Embryonic facial prominence (tissue), 1 donor: ENCODE data around the gene RPL26.
"Not testable (repeated sequence)": the region's sequence is repeated elsewhere in the genome, so short reads cannot be mapped to it uniquely, and the experiment has no call there.

Experiments
- DNase-seq: peaks from one replicate; pipeline ENCODE4 v3.0.0-alpha.2; 2016; ENCODE audit errors: extremely low spot score

The RPL26 gene

DNA sequence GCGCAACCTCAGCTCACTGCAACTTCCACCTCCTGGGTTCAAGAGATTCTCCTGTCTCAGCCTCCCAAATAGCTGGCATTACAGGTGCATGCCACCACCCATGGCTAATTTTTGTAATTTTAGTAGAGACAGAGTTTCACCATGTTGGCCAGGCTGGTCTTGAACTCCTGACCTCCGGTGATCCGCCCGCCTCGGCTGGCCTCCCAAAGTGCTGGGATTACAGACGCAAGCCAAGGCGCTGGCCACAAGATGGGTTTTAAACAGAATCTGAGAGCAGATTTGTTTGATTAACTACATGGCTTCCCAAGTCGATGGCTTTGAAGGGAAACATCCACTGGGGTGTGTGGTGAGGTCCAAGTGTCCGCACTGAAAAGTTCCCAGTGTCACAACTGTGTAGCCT is 11.5 kb upstream of the RPL26 start:
- not testable (repeated sequence) for DNase-seq

DNA sequence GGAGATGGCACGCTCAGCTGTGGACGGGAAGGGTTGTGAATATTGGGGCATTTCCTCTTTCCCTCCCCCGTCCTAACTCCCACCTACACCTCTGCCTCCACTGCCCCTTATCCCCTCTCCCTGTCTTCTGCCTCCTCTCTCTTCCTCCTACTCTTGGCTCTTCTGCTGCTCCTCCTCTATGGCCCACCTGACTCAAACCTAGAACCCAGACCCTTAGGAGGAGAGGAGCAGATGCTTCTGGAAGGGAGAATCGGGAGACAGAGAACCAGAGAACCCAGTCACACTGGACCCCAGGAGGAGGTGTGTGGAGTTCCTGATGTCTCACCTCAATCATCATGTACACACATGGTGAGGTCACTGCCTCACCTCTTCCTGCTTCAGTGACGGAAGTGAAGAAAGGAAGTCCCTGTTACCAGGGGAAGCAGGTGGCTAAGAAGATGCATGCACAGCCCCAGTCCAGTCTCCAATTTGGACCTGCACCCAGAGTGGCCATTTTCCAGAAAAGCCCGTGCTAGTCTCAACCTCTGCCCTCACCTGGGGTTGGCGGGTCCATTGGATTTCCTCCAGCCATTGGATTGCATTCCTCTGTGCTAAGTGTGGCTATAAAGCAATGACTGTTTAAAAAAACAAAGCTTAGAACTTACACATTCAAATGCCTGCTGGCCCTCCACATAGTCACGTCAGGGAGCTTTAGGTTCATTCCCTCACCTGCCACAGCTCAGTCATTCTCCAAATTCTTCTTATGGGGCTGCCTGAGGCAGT is 10.7 kb upstream of the RPL26 start:
- DNase-seq, result no peak

DNA sequence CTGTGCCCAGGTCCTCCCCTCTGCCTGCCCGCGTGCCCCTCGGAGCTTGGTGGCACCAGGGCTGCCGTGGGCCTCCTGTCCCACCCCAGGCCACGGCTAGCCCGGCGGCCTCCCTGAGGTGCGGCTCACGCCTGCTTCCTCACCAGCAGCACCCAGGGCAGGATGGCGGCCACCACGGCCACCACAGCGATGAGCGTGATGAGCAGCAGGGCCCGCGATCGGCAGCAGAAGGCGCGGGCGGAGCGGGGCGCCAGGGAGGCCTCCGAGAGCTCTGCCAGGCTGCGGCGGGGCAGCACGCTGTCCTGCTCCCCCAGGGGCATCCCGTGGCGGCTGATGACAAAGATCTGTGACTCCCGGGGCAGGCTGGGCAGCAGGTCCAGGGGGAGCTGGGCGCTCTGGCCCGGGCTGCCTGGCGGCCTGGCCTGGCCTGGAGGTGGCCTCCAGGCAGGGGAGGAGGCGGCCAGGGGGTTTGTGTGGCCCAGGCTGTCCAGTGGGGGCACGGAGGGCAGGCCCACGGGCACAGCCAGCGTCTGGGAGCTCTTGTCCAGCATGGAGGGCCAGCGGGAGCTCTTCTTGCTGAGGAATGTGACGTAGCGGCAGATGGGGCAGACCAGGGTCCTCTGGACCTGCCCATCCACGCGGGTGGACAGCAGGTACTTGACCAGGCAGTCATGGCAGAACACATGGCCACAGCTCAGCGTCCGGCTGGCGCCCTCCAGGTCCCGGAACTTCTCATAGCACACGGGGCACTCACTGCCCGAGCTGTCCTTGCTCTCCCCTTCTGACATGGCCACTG is 9.9 kb upstream of the RPL26 start:
- no peak for DNase-seq

GRCh38 chr17:8392274-8392673 is 9.3 kb upstream of the RPL26 start:
- DNase-seq, result no peak

- no peak for DNase-seq
Observed at GRCh38 chr17:8391711-8392110, 8.7 kb upstream of the RPL26 start.

- DNase-seq, result no peak
Observed at GRCh38 chr17:8387914-8388651, 5.1 kb upstream of the RPL26 start.

- no peak for DNase-seq
Observed at GRCh38 chr17:8386841-8387240, 3.8 kb upstream of the RPL26 start.

DNA sequence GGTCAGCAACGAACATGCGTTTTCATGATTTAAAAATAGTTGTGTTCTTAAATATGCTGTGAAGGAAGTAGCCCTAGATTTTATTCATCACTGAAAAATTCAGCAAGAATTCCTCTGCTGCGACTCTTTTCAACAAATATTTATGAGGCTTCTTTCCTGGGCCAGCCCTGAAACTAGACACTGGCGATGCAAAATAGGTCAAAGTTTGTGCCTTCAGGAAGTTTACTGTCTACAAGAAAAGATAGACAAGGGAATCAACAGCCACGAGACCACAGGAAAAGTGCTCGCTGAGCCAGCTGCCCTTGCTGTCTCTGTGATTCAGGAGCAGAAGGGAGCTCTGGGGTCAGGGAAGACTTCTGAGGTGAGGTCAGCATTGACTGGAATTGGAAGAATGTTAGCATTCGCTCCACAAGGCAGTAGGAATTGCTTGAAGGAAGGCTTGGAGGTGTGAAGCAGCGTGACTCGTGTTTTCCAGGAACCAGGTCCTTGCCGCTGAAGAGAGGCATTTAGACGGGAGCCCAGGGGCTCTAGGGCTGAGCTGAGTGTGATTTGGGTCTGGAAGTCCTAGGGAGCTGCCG is 1.9 kb upstream of the RPL26 start:
- no peak for DNase-seq

- DNase-seq, result no peak
Observed at GRCh38 chr17:8382880-8383142, 182 bp downstream of the RPL26 start.

- no peak for DNase-seq
Observed at GRCh38 chr17:8382052-8382879, 727 bp downstream of the RPL26 start.

- DNase-seq, result no peak
Observed at GRCh38 chr17:8380049-8380448, 2.9 kb downstream of the RPL26 start.

GRCh38 chr17:8378117-8378516 is 4.9 kb downstream of the RPL26 start:
- not testable (repeated sequence) for DNase-seq

GRCh38 chr17:8377422-8377821 is 5.6 kb downstream of the RPL26 start:
- DNase-seq, result no peak

DNA sequence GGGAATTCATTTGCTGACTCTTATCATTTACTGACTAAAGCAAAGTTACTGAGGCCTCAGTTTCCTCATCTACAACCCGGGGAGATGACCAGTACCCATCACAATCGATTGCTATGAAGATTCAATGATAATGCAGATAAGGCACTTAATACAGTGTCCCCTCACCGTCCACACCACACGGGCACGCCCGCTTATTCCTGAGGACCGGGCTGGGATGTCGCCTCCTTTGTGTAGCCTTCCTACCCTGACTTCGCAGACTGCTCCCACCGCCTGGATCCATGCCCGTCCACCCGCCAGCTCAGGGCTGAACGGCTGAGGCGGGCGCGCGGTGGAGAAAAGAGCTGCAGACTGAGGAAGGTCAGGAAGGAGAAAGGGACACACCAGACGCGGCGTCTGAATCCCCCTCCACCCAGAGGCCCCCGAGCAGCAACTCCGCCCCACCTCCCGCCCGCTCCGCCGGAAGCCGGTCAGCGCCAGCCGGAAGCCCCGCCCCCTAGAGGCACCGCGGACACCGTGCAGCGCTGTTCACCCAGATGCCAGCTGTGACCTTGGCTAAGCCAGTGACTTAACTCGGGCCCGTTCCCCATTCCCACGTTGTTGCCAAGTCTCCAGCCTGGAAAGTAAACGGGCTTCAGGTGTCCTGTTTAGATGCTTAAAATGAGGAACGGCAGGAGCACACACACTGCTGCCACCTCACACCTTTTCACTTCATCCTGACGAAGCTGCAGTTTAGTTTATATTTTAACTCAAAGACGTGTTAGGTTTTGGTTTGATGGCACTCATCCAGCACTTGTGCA is 6.5 kb downstream of the RPL26 start, which contains the start of gene KRABD2:
Gene KRABD2 (minus strand): TSS at position 434 of the 797 bp plus-strand sequence.
- DNase-seq, result peak; percentile 70

DNA sequence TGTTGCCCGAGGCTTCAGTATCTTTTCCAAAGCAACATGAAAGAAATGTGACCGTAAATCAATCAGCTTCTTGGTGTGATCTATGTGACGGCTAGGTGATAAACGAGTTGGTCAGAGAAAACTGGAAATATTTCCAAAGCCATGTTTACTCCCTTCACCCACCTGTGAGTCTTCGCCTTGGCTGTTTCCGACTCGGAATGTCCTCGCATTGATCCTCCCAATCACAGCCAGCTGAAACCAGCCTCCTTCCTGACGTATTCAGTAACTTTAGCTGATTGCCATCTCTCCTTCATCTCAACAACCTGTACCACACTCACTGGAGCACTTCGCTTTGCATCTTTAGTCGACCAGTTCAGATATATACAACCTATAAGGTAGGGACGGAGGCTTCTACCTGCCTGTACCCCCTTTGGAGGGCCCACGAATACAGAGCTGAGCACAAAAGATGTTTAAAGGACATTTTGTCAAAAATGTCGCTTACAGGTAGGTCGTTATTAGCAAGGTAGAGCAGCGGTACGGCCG is 7.2 kb downstream of the RPL26 start:
- no peak for DNase-seq

GRCh38 chr17:8373856-8374255 is 9.1 kb downstream of the RPL26 start:
- DNase-seq, result not testable (repeated sequence)

- no peak for DNase-seq
Observed at GRCh38 chr17:8372422-8372821, 10.6 kb downstream of the RPL26 start.

- DNase-seq, result no peak
Observed at GRCh38 chr17:8371786-8372185, 11.2 kb downstream of the RPL26 start.

DNA sequence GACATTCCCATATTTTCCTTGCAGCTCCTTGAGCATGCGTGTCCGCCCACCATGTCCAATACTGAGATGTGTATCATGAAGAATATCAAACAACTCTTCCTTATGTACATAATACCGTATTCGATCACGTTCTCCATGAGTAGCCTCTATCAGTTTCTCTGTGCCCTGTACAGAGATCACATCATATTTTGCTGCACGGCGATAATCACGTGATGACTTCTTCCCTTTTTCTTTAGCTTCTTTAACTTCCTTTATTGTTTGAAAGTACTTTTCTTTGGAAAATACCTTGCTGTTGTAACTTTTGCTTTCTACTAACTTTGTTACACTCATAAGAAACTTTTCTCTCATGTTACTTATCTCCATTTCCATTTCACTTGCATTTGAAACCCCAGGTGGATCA is 13.0 kb downstream of the RPL26 start:
- no peak for DNase-seq

- DNase-seq, result no peak
Observed at GRCh38 chr17:8368193-8368592, 14.8 kb downstream of the RPL26 start.
